SK-N-SH (cell line): ENCODE data around the gene DDR1. TPM values are rescaled to one million over a fixed set of nuclear protein-coding genes. Genes with fewer than 3 reads are reported as not detected.

Experiments used
- CTCF ChIA-PET: fragments of 300-600, 350-600 bp; formaldehyde crosslinking; extraction: SDS; loops from one replicate; lab custom pipeline; 2021; lab: Yijun Ruan, JAX
- POLR2A ChIA-PET: fragments of 350-600 bp; sonication (Branson Sonifier 250); formaldehyde crosslinking; extraction: SDS; loops from one replicate; lab custom pipeline; 2020; ENCODE audit warnings: antibody characterized with exemption, inconsistent platforms; lab: Yijun Ruan, JAX
- DNase-seq: peaks from one replicate; pipeline ENCODE4 v3.0.0; 2012
- H2AFZ ChIP-seq: fragments of 200-600 bp; sonication (generic); 2 replicates; pipeline ENCODE4 v1.8.1; 2016; ENCODE audit warnings: antibody characterized with exemption, mild to moderate bottlenecking, low read depth
- H3F3A ChIP-seq: fragments of 200-600 bp; sonication (generic); replicated peaks from 2 replicates; pipeline ENCODE3; 2016; ENCODE audit warnings: antibody characterized with exemption, mild to moderate bottlenecking; ENCODE audit not compliant: insufficient read depth
- H3K27ac ChIP-seq, 2 experiments: fragments of 200-500 bp in 1 of 2; fragments of 200-600 bp in 1 of 2; sonication (Bioruptor generic) in 1 of 2; sonication (generic), shearing (Covaris generic) in 1 of 2; 2 replicates each; pipeline versions ENCODE4 v1.5.1 to v1.6.1; 2014 to 2016; ENCODE audit warnings: low read depth in 2 of 2, inconsistent platforms in 1 of 2, low read length in 1 of 2, mild to moderate bottlenecking in 1 of 2, mixed read lengths in 1 of 2
- H3K27me3 ChIP-seq: fragments of 200-600 bp; sonication (generic), shearing (Covaris generic); 2 replicates; pipeline ENCODE4 v1.6.1; 2016; ENCODE audit warnings: mixed run types; ENCODE audit not compliant: insufficient read depth
- H3K36me3 ChIP-seq, 2 experiments: fragments of 200-500 bp in 1 of 2; fragments of 200-600 bp in 1 of 2; sonication (Bioruptor generic) in 1 of 2; sonication (generic) in 1 of 2; replicated peaks in 1 of 2; 2 replicates each; pipeline versions ENCODE3 to v1.5.1; 2014 to 2016; ENCODE audit warnings: low read length in 1 of 2, mild to moderate bottlenecking in 1 of 2; ENCODE audit not compliant: insufficient read depth in 2 of 2, control insufficient read depth in 1 of 2
- H3K4me1 ChIP-seq, 2 experiments: fragments of 200-500 bp in 1 of 2; fragments of 200-600 bp in 1 of 2; sonication (Bioruptor generic) in 1 of 2; sonication (generic), shearing (Covaris generic) in 1 of 2; 2 replicates each; pipeline versions ENCODE4 v1.5.1 to v1.6.1; 2014 to 2016; ENCODE audit warnings: low read depth in 1 of 2, low read length in 1 of 2, mixed run types in 1 of 2; ENCODE audit not compliant: insufficient read depth in 2 of 2, control insufficient read depth in 1 of 2
- H3K4me2 ChIP-seq: fragments of 200-600 bp; sonication (generic), shearing (Covaris generic); 2 replicates; pipeline ENCODE4 v1.6.1; 2017; ENCODE audit warnings: mixed run types
- H3K4me3 ChIP-seq, 2 experiments: fragments of 200-500 bp in 1 of 2; fragments of 200-600 bp in 1 of 2; sonication (Bioruptor generic) in 1 of 2; sonication (generic), shearing (Covaris generic) in 1 of 2; 2 replicates each; pipeline versions ENCODE4 v1.5.1 to v1.8.1; 2014 to 2016; ENCODE audit warnings: low read depth in 2 of 2, inconsistent platforms in 1 of 2, low read length in 1 of 2, mild to moderate bottlenecking in 1 of 2, mixed read lengths in 1 of 2, moderate library complexity in 1 of 2
- H3K79me2 ChIP-seq: fragments of 200-600 bp; sonication (generic); 2 replicates; pipeline ENCODE4 v1.8.1; 2017; ENCODE audit warnings: mild to moderate bottlenecking; ENCODE audit not compliant: insufficient read depth
- H3K9ac ChIP-seq: fragments of 200-600 bp; sonication (generic); 2 replicates; pipeline ENCODE4 v1.6.1; 2017; ENCODE audit warnings: mixed run types
- H3K9me2 ChIP-seq: fragments of 200-600 bp; sonication (generic); 2 replicates; pipeline ENCODE4 v1.6.1; 2017; ENCODE audit warnings: mixed run types
- H3K9me3 ChIP-seq: fragments of 200-600 bp; sonication (generic); 2 replicates; pipeline ENCODE4 v1.6.1; 2017; ENCODE audit warnings: mixed run types, mild to moderate bottlenecking, moderate library complexity
- H4K20me1 ChIP-seq: fragments of 200-600 bp; sonication (generic); 2 replicates; pipeline ENCODE4 v1.6.1; 2017; ENCODE audit warnings: mild to moderate bottlenecking, mixed run types; ENCODE audit not compliant: insufficient read depth
- CHD2 ChIP-seq: fragments of 150-350 bp; IDR thresholded peaks from 2 replicates; pipeline ENCODE4 v1.6.1; 2018; ENCODE audit warnings: low read length; ENCODE audit not compliant: partially characterized antibody
- CTCF ChIP-seq: fragments of 200-600 bp; sonication (generic); IDR thresholded peaks from 2 replicates; pipeline ENCODE4 v1.6.1; 2017; ENCODE audit warnings: antibody characterized with exemption, mild to moderate bottlenecking, moderate library complexity
- ELF1 ChIP-seq: IDR thresholded peaks from 2 replicates; pipeline ENCODE4 v1.4.0; 2012
- EP300 ChIP-seq, 2 experiments: IDR thresholded peaks; 2 replicates each; pipeline versions ENCODE4 v1.4.0 to v1.6.1; 2012; ENCODE audit warnings: borderline replicate concordance in 1 of 2, low read depth in 1 of 2, low read length in 1 of 2
- IRF3 ChIP-seq: fragments of 150-350 bp; IDR thresholded peaks from 2 replicates; pipeline ENCODE4 v1.6.1; 2016; ENCODE audit warnings: mild to moderate bottlenecking, low read depth, low read length
- JUND ChIP-seq: IDR thresholded peaks from 2 replicates; pipeline ENCODE4 v1.4.0; 2012
- MEF2A ChIP-seq: IDR thresholded peaks from 2 replicates; pipeline ENCODE4 v1.4.0; 2012; ENCODE audit warnings: low read depth, borderline replicate concordance
- POLR2AphosphoS5 ChIP-seq: IDR thresholded peaks from 2 replicates; pipeline ENCODE4 v1.6.1; 2012; ENCODE audit warnings: low read depth, low read length
- REST ChIP-seq: IDR thresholded peaks from 2 replicates; pipeline ENCODE4 v1.6.1; 2012; ENCODE audit warnings: mild to moderate bottlenecking, low read depth, low read length, moderate library complexity
- SIN3A ChIP-seq: IDR thresholded peaks from 2 replicates; pipeline ENCODE4 v1.6.1; 2012; ENCODE audit warnings: low read depth, mild to moderate bottlenecking, low read length, moderate library complexity, borderline replicate concordance
- TCF12 ChIP-seq: IDR thresholded peaks from 2 replicates; pipeline ENCODE4 v1.4.0; 2012
- TEAD4 ChIP-seq: IDR thresholded peaks from 2 replicates; pipeline ENCODE4 v1.4.0; 2012; ENCODE audit warnings: mild to moderate bottlenecking, borderline replicate concordance; ENCODE audit not compliant: insufficient read depth
- YY1 ChIP-seq: IDR thresholded peaks from 2 replicates; pipeline ENCODE4 v1.4.0; 2012; ENCODE audit warnings: low read depth, mild to moderate bottlenecking
- ZBTB33 ChIP-seq: IDR thresholded peaks from 2 replicates; pipeline ENCODE4 v1.4.0; 2012; ENCODE audit warnings: low read depth, borderline replicate concordance
- WGBS: methylation state at CpG from one replicate; pipeline ENCODE4 v1.1.6; 2017; ENCODE audit warnings: low lambda C conversion rate; 5-methylcytosine and 5-hydroxymethylcytosine counted together
- polyA plus RNA-seq, 3 experiments: library from polyadenylated mRNA; depleted of rRNA; stranded (reverse); fragments of >200 nt; gene quantifications; 2 replicates each; pipeline ENCODE4 v1.2.3, GENCODE V29; 2012

Gene DDR1
- polyA plus RNA-seq, 1 of the 3 experiments (the other 2 are of a cell fraction) = 52.8 TPM

GRCh38 chr6:30947231-30947630 is 62.9 kb downstream of the DDR1 start (continued):
- no peak for TF ChIP-seq REST

GRCh38 chr6:30948811-30949210 is 64.5 kb downstream of the DDR1 start:
- Histone ChIP-seq H2AFZ (no peak overlapping the region), H3K4me3 (no peak overlapping the region), H3K79me2 (no peaks in the 10 kb centered on the region), H3K36me3 (no peaks in the 10 kb centered on the region), H3K27me3 (peaks cover 29% of the 10 kb centered on the region; the same call in 1 of the 2 replicates), H3K27ac (no peak overlapping the region), H3K4me1 (no peaks in the 10 kb centered on the region), H3K9me3 (no peaks in the 10 kb centered on the region), H4K20me1 (no peaks in the 10 kb centered on the region), H3K4me2 (no peak overlapping the region), H3K9me2 (no peaks in the 10 kb centered on the region), H3F3A (no peaks in the 10 kb centered on the region), H3K9ac (no peak overlapping the region)
- POLR2A ChIA-PET = no interaction called here
- TF ChIP-seq SIN3A = no peak
- TF ChIP-seq ELF1 = no peak
- no peak for TF ChIP-seq CTCF
- TF ChIP-seq EP300 (IDR thresholded peaks at IDR 0.05; ENCODE audit: borderline replicate concordance in 1 of 2, low read depth in 1 of 2, low read length in 1 of 2) = no peak
- no peak for TF ChIP-seq MEF2A
- no peak for TF ChIP-seq TEAD4
- no peak for TF ChIP-seq REST
- TF ChIP-seq POLR2AphosphoS5 = no peak
- no peak for TF ChIP-seq JUND
- TF ChIP-seq CHD2 = no peak
- TF ChIP-seq ZBTB33 = no peak
- TF ChIP-seq IRF3 = no peak
- no peak for TF ChIP-seq YY1
- no peak for TF ChIP-seq TCF12
- WGBS = 29% methylated on average over 6 of the region's 6 CpGs
- DNase-seq = no peak
- CTCF ChIA-PET = interaction anchor here (0.7 to 2.0 kb wide), 2 partner anchors 139 to 894 kb away, joined by 3 to 5 read pairs; no protein-coding TSS in a partner anchor
